LNCaP clone FGC (cell line): ENCODE data around the gene NFIX.

ENCODE experiments used
- DNase-seq: peaks from one replicate; pipeline ENCODE4 v3.0.0-alpha.2; 2011; ENCODE audit warnings: low read depth
- H3K4me3 ChIP-seq: 2 replicates; pipeline ENCODE4 v1.5.1; 2011; ENCODE audit warnings: mild to moderate bottlenecking, low read depth, low read length, control low read depth
- TF ChIP-seq, protein P1 (sequence below): IDR thresholded peaks from 2 replicates; pipeline ENCODE4 v1.5.1; 2012; ENCODE audit warnings: mild to moderate bottlenecking; ENCODE audit not compliant: control insufficient read depth, insufficient read depth; ENCODE audit errors: extremely low read depth

NFIX gene

GRCh38 chr19:13091400-13092157 lies 96.3 kb downstream of the NFIX start:
- DNase-seq, result no peak
- TF ChIP-seq, protein P1, sequence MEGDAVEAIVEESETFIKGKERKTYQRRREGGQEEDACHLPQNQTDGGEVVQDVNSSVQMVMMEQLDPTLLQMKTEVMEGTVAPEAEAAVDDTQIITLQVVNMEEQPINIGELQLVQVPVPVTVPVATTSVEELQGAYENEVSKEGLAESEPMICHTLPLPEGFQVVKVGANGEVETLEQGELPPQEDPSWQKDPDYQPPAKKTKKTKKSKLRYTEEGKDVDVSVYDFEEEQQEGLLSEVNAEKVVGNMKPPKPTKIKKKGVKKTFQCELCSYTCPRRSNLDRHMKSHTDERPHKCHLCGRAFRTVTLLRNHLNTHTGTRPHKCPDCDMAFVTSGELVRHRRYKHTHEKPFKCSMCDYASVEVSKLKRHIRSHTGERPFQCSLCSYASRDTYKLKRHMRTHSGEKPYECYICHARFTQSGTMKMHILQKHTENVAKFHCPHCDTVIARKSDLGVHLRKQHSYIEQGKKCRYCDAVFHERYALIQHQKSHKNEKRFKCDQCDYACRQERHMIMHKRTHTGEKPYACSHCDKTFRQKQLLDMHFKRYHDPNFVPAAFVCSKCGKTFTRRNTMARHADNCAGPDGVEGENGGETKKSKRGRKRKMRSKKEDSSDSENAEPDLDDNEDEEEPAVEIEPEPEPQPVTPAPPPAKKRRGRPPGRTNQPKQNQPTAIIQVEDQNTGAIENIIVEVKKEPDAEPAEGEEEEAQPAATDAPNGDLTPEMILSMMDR, result no peak
- no peak overlapping the region for H3K4me3 ChIP-seq

GRCh38 chr19:13092158-13092543 lies 96.9 kb downstream of the NFIX start:
- TF ChIP-seq, protein P1, result no peak
- no peak overlapping the region for H3K4me3 ChIP-seq
- DNase-seq, result no peak

- no peak for DNase-seq
- TF ChIP-seq, protein P1, result no peak
These were observed 97.4 kb downstream of the NFIX start for GRCh38 chr19:13092606-13093235.

GRCh38 chr19:13093407-13094105 lies 98.3 kb downstream of the NFIX start:
- H3K4me3 ChIP-seq, result no peak overlapping the region
- TF ChIP-seq, protein P1, result peak; percentile 94
- peak; percentile 41 for DNase-seq

More at GRCh38 chr19:13092606-13093235, 97.4 kb downstream of the NFIX start:
- no peak overlapping the region for H3K4me3 ChIP-seq

DNA sequence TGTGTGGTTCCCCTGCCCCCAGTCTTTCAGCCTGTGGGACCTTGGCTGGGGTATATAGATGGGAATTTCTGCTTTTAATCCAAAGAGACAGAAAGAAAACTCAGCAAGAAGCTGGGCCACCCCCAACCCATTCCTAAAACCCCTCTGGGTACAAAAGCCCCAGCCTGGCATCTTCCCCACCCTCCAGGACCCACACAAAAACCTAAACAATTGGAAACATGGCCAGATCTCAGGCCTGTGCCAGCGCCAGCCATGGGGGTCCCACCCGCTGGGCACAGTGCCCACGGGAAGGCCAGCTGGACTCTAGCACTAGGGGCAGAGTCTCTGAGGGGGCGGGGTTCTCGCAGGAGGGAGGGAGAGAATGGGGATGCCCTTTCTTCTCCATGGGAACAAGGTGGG lies 98.8 kb downstream of the NFIX start:
- no peak overlapping the region for H3K4me3 ChIP-seq
- no peak for DNase-seq
- TF ChIP-seq, protein P1, result no peak

DNA sequence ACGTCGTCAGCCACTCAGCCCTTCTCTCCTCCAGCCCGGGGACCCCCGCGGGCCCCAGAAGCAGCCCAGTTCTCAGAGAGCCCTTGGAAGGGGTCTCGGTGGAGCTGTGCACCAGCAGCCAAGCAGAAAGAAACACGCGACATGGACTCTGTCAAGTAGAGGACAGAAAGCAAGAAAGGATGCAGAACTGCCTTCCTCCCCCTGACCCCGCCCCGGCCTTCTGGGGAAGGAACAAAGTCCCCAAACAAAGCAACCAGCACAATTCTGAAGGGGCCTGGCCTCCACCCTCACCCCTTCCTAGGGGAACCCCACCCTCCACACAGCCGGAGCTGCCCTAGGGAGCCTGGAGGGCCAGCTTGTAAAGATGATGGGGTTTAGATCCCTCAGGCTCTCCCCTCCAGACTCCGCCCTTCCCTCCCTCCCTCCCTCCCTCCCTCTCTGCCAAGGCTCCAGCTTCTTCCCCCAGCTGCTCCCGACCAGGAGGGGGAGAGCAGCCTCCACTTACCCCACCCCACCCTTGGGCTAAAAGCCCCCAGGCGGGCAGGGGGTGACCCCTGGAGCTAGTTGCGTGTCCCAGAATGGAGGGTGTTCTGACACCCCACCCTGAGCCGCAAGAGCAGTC lies 99.6 kb downstream of the NFIX start:
- no peak overlapping the region for H3K4me3 ChIP-seq
- TF ChIP-seq, protein P1, result no peak
- no peak for DNase-seq
